DMS114 treated with DMSO at 0.1 percent for 48 hours (cell line): ENCODE data around the gene NRXN3.

ENCODE experiments used
- DNase-seq: peaks from one replicate; lab custom pipeline; 2025; ENCODE audit not compliant: unreplicated experiment; lab: John Stamatoyannopoulos, UW

Gene NRXN3

DNA sequence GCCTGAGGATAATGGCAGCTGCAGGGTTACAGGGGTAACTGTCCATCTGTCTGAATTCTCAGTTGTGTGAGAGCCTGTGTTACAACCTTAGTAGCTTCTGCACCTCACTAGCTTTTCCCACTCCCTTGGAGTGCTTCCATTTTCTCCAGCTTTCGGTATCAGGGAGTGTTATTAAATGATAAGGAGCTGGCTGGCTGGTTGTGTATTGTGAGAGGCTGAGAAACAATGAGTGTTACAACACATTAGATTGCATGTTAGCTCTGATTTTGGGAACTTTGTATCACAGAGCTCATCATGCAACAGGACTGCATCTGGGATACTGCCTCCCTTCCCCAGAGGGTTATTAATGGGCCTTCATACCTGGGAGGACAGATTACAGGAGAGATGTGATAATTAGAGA lies 1317.5 kb downstream of the NRXN3 start:
- no peak for DNase-seq

GRCh38 chr14:79491161-79491560 lies 1321.0 kb downstream of the NRXN3 start:
- DNase-seq, result no peak

GRCh38 chr14:79493081-79493645 lies 1323.0 kb downstream of the NRXN3 start:
- DNase-seq, result no peak

DNA sequence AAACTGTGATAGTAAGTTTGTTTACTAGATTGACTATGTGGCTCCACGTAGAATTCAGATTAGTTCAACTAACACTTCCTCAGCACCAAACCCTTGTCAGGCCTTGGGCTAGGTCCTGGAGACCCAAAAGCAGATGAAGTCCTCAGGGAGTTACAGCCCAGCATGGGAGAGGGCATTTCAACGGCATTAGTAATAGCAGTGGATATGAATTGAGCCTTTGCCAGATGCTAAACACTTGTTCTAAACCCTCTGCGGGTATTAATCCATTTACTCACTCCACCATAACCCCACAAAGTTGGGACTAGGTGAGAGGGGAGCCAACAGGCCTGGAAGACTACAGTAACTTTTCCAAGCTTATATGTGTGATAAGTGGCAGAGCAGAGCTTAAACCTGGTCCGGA lies 1326.5 kb downstream of the NRXN3 start:
- no peak for DNase-seq

- DNase-seq, result no peak
Measured at GRCh38 chr14:79500489-79500888, 1330.3 kb downstream of the NRXN3 start.

GRCh38 chr14:79502136-79502750 lies 1332.1 kb downstream of the NRXN3 start:
- no peak for DNase-seq

DNA sequence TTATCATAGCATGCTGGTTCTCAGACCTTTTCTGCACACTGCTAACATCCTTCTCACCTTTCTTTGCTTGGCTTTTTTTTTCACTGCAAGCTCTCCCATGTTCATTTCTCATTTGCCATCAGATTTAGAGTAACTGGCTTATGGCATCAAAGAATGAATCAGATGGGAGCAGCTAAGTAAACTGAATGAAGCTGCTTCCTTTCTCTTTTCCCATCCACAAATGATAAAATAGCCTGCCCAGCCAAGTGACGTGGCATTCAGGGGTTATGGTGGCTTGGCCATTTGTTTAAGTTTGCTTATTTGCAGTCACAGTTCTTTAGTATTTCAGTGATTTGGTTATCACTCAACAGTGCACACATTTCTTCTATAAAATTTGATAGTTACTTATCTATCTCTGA lies 1332.6 kb downstream of the NRXN3 start:
- no peak for DNase-seq

GRCh38 chr14:79510659-79511058 lies 1340.5 kb downstream of the NRXN3 start:
- no peak for DNase-seq

- no peak for DNase-seq
Measured at GRCh38 chr14:79511146-79511545, 1341.0 kb downstream of the NRXN3 start.

DNA sequence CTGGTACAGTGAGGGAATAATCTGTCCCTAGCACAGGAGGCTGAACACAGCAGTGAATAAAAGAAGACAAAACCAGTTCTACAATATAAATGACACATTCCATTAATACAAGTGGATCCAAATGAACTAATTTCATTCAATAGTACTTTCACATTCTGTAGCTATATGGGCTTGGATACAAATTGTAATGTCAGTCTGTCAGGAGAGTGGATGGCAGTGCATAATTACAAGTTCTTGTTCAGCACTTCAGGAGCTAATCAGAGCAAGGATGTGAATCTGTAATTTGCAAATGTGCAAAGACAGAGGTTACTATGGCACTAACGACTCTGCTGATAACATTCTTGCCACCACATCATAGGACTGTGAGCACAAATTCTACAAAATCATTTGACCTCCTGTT lies 1343.3 kb downstream of the NRXN3 start:
- no peak for DNase-seq

GRCh38 chr14:79514700-79515099 lies 1344.5 kb downstream of the NRXN3 start:
- DNase-seq, result no peak

GRCh38 chr14:79515158-79515557 lies 1345.0 kb downstream of the NRXN3 start:
- no peak for DNase-seq

DNA sequence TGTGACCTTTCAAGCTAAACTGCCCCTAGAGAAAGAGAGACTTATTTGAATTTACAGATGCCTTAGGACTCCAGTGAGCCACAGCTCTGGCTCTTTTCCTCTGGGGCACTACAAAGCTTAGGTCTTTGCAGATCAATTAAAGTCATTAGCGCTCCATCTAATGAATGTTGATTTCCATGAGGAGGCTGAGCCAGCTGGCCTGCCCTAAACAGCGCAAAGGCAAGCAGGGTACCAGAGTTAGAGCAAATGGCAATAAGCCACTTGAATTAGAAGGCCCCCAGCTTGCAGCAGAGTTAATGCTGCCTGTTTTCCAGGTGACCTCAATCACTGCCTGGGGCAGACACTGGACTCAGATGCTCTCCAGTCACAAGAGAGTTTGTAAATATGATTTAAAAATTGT lies 1345.8 kb downstream of the NRXN3 start:
- no peak for DNase-seq

GRCh38 chr14:79525416-79525815 lies 1355.2 kb downstream of the NRXN3 start:
- DNase-seq, result no peak

DNA sequence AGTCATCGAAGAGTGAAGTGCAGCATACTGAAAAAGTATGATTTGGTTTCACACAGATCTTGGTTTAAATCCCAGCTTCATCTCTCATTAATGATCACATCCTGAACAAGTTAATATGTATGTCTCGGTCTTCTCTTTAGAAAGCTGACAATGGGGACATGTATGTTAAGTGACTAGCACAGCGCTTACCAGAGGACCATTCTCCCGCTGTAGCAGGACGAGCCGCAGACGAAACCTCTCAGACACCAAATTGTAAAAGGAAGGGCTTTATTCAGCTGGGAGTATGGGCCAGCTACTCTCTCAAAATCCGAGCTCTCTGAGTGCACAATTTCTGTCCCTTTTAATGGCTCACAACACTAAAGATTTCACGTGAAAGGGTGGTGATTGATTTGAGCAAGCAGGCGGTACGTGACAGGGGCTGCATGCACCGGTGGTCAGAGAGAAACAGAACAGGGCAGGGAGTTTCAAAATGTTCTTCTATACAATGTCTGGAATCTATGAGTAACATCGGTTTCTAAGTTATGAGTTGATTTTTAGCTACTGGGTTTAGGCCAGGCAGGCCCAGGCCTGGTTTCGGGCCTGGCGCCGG lies 1358.7 kb downstream of the NRXN3 start:
- DNase-seq, result no peak

DNA sequence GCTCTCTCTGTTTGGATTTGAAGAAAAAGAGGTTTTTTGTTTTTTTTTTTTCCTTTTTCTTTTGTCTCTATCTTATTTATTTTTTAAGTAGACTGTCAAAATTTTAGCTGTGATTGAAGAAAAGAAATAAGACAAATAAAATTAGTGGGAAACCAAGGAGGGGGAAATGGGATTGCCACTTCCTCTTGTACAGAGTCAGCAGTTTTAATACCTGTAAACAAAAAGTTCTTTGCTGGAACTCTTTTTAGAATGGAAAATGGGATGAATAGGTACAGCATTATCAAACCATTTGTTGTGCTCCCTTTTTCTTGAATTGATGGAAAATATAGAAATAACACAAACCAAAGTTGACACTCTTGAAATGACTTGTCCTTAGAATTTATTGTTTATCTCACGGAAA lies 1360.4 kb downstream of the NRXN3 start:
- DNase-seq, result no peak

GRCh38 chr14:79534703-79535353 lies 1364.7 kb downstream of the NRXN3 start:
- no peak for DNase-seq

- no peak for DNase-seq
Measured at GRCh38 chr14:79540394-79540793, 1370.2 kb downstream of the NRXN3 start.

DNA sequence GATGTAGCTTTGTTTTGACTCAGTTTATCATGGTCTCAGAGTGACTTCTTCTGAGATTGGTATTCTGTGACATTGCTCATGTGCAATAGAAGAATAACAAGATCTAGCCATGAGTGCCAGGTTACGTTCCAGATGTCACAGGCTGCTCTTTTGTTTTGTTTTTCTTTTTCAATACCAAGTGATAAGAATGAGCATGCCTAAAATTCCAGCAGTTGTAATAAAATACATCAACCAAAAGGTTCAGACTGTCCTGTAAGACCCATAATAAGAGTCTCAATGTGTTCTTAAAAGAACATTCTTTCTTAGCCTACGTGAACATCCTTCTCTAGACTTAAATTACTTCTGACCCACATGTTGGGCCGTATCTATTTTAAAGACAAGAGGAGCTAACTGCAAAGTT lies 1371.9 kb downstream of the NRXN3 start:
- no peak for DNase-seq

- DNase-seq, result no peak
Measured at GRCh38 chr14:79543348-79543747, 1373.2 kb downstream of the NRXN3 start.

DNA sequence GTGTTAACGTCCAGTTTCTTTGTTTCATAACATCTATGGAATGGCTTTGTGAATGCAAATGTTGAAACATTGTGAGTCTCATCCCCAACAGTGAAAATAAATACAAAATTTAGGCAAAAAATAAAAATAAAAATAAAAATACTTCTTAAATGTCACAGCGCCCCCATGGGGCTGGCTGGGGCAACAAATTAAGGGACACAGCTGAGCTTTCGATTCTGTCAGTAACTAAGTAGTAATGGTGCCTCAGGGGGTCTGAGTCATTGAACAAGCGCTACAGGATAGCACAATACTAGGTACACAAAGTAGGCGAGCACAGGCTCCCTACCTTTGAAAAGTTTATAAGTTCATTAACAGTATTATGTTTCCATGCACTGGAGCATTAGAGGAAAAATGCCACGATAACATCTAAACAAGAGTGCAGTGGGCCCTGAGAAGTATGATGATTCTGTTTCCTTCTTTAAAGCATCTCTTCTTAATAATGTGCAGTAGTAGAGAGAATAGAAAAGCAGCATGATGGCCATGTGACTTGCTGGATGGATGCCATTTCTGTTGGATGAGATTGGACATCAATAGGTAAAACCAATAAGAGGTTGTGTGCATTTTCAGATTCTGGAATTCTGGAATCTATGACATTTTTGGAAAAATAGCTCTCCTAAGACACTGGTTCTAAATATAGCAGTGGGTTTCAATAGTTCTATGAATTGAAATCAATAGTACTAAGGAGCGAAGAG lies 1374.0 kb downstream of the NRXN3 start:
- no peak for DNase-seq

DNA sequence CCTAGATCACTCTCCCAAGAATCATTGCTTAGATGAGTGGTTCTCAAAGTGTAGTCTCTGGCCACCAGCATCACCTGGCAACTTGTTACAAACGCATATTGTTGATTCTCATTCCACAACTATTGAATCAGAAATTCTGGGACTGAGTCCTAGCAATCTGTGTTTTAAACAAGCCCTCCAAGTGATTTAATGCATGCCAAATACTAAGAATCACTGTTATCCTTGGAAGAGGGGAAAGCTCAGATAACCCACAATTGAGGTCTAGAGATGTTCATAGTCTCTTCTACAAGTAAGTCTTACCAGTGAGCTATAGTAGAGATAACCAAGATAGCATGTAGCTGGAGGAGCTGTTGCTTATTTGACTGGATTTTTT lies 1374.5 kb downstream of the NRXN3 start:
- no peak for DNase-seq
